NB4 (cell line): ENCODE data around the gene ZNHIT3.

Source experiments
- MAX ChIP-seq: IDR thresholded peaks from 2 replicates; pipeline ENCODE4 v1.6.1; 2011; ENCODE audit warnings: low read depth, low read length
- MYC ChIP-seq: IDR thresholded peaks from 2 replicates; pipeline ENCODE4 v1.6.1; 2011; ENCODE audit warnings: low read depth, low read length
- POLR2A ChIP-seq: IDR thresholded peaks from 2 replicates; pipeline ENCODE4 v1.6.1; 2011; ENCODE audit warnings: mild to moderate bottlenecking; ENCODE audit not compliant: insufficient read length; ENCODE audit errors: extremely low read depth
- TF ChIP-seq, protein P1 (sequence below): IDR thresholded peaks from one replicate; pipeline ENCODE4 v1.5.1; 2012; ENCODE audit warnings: low read depth, low read length

DNA sequence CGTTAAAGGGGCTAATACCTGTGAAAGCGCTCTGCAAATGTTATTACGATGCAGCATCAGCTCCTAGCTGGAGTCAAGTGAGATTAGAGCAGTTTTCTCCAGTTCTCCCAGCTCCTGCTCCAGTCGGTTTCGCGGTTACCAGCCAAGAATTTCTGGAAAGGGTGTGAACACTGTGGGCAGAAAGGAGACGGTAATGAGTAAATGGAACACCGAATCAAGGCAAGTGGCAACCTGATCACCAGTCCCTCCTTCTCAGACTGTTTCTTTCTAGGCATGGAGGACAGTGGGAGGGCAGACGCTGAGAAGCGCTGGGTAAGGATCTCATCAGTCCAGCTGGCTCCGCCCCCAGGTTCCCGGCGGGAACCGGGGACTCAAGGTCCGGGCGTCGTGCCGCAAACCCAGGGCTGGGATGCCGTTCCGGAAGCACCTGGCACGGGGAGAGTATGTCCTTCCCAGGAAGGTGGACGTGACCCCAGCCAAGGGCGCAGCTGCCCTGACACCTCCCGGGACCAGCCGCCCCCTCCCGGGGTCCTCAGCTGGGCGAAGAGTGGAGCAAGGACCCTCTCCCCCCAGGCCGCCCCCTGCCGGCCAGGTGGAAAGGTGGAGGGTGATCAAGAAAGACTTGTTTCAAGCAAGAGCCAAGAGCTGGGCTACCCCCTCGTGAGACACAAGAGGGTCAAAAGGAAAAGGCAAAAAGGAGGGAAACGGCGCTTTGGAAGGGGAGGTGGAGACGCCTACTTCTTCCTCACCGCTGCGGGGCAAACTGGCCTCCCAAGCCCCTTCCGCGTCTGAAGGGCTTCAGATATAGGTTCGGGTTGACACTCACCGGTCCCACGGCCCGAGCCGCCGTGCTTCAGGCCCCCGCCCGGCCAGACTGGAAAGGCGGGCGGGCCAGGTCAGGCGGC, 47.7 kb downstream of the ZNHIT3 start:
- TF ChIP-seq, protein P1, sequence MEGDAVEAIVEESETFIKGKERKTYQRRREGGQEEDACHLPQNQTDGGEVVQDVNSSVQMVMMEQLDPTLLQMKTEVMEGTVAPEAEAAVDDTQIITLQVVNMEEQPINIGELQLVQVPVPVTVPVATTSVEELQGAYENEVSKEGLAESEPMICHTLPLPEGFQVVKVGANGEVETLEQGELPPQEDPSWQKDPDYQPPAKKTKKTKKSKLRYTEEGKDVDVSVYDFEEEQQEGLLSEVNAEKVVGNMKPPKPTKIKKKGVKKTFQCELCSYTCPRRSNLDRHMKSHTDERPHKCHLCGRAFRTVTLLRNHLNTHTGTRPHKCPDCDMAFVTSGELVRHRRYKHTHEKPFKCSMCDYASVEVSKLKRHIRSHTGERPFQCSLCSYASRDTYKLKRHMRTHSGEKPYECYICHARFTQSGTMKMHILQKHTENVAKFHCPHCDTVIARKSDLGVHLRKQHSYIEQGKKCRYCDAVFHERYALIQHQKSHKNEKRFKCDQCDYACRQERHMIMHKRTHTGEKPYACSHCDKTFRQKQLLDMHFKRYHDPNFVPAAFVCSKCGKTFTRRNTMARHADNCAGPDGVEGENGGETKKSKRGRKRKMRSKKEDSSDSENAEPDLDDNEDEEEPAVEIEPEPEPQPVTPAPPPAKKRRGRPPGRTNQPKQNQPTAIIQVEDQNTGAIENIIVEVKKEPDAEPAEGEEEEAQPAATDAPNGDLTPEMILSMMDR = peak; percentile 67
- no peak for TF ChIP-seq POLR2A
- TF ChIP-seq MYC = no peak
- TF ChIP-seq MAX = no peak
